H1 (cell line): ENCODE measurements around the gene MTG1. TPM values are rescaled to one million over a fixed set of nuclear protein-coding genes. Genes with fewer than 3 reads are reported as not detected.
A peak's percentile ranks its signal among the peaks of the same experiment; 100 is the strongest.

ENCODE experiments used
- KDM4A ChIP-seq: IDR thresholded peaks from one replicate; pipeline ENCODE4 v1.7.1; 2012; ENCODE audit warnings: low read depth, mild to moderate bottlenecking, moderate library complexity, low read length, inconsistent platforms; ENCODE audit not compliant: severe bottlenecking
- RBBP5 ChIP-seq: IDR thresholded peaks from 2 replicates; pipeline ENCODE4 v1.7.1; 2012; ENCODE audit warnings: low read depth, mild to moderate bottlenecking, inconsistent platforms, low read length, moderate library complexity, borderline replicate concordance
- polyA plus RNA-seq, 7 experiments: library from polyadenylated mRNA; depleted of rRNA in 3 of 7; stranded (reverse) in 5 of 7; unstranded in 2 of 7; fragments of >200 nt in 5 of 7; fragments of 200-250 nt in 2 of 7; gene quantifications; 1 replicate in 5 of 7; 2 replicates in 1 of 7; 4 replicates in 1 of 7; pipeline versions ENCODE4 v1.2.1 to v1.2.3, GENCODE V29; 2011 to 2013; ENCODE audit warnings: missing spikeins in 2 of 7, mixed read lengths in 2 of 7
- total RNA-seq: library from RNA; stranded (reverse); fragmentation: NEBNext Ultra II Directional; extraction: Animal tissue kit (Norgen Biotek cat#: 25700); gene quantifications from 2 replicates; pipeline ENCODE4 v1.2.1, GENCODE V29; 2021

Gene MTG1
- total and polyA plus RNA-seq, 2 of the 8 experiments (the other 6 are each of a cell fraction or from before 2014, with no cell fraction given): 56.6 to 81.6 TPM

GRCh38 chr10:133373174-133374090 is 20.5 kb upstream of the MTG1 start, which contains the start of gene ECHS1 (continued):
- peak; percentile 93 for TF ChIP-seq KDM4A
- TF ChIP-seq RBBP5: 0 out of 2 replicates have a peak, but pooled peaks have one; percentile 29
